Measurements from ENCODE around the gene HRH2.

Gene HRH2

DNA sequence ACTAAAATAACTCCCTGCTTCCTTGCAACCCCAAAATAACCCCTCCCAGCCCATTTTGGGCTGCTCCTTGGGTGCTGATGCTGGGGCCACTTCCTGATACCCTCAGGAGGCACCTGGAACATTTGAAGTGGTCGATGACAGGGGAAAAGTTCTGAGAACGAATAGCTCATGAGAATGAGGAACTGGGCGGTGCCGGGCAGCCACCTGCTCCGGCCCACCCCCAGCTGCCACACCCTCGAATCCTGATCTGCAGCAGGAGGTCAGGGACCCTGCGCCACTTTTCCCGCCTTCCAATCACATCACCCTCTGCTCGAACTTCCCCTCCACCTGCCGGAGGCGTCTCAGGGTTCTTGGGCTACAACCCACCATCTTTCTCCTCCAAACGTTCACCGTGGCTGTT, 19.7 kb downstream of the HRH2 start:
- no peak overlapping the region for H3K4me3 ChIP-seq (ENCODE audit: low read length)
- DNase-seq (ENCODE audit: low read depth) = no peak
- TF ChIP-seq, protein P1, sequence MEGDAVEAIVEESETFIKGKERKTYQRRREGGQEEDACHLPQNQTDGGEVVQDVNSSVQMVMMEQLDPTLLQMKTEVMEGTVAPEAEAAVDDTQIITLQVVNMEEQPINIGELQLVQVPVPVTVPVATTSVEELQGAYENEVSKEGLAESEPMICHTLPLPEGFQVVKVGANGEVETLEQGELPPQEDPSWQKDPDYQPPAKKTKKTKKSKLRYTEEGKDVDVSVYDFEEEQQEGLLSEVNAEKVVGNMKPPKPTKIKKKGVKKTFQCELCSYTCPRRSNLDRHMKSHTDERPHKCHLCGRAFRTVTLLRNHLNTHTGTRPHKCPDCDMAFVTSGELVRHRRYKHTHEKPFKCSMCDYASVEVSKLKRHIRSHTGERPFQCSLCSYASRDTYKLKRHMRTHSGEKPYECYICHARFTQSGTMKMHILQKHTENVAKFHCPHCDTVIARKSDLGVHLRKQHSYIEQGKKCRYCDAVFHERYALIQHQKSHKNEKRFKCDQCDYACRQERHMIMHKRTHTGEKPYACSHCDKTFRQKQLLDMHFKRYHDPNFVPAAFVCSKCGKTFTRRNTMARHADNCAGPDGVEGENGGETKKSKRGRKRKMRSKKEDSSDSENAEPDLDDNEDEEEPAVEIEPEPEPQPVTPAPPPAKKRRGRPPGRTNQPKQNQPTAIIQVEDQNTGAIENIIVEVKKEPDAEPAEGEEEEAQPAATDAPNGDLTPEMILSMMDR (conservative IDR thresholded peaks at IDR 0.05; ENCODE audit: low read depth, low read length) = no peak

DNA sequence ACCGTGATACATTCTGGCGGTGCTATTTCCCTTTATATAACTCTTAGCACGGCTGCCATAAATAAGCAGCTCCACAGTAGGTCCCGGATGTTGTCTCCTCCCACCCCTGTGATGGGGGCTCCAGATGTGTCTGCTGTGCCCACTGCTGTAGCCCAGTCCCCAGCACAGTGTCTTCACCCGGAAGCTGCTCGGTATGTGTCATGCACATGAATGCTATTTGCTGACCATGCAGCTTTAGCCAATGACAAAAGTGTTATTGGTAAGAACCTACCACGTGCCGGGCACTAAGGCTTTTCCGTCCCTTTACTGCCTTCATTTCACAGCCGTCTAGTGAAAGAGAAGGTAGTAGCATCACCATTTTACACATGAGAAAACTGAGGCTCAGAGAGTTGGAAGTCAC, 20.2 kb downstream of the HRH2 start:
- TF ChIP-seq, protein P1 (conservative IDR thresholded peaks at IDR 0.05; ENCODE audit: low read depth, low read length) = no peak
- no peak for DNase-seq (ENCODE audit: low read depth)
- no peak overlapping the region for H3K4me3 ChIP-seq (ENCODE audit: low read length)

DNA sequence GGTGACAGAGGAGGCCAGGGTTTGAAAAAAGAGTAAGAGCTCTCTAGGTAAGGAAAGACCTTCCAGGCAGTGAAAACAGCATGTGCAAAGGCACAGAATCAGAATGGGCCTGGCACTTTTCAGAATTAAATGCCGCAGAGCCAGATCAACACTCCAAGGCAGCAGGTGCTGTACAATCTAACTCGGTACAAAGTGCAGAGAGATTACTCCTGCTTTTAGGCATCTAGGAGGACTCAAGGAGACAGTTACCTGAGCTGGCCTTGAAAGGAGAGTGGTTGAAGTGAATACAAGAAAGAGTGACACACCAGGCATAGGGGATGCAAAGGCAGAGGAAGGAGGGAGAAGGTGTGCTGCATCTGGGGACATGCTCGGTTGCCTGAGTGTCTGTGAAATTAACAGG, 21.5 kb downstream of the HRH2 start:
- TF ChIP-seq, protein P1 (conservative IDR thresholded peaks at IDR 0.05; ENCODE audit: low read depth, low read length) = no peak

DNA sequence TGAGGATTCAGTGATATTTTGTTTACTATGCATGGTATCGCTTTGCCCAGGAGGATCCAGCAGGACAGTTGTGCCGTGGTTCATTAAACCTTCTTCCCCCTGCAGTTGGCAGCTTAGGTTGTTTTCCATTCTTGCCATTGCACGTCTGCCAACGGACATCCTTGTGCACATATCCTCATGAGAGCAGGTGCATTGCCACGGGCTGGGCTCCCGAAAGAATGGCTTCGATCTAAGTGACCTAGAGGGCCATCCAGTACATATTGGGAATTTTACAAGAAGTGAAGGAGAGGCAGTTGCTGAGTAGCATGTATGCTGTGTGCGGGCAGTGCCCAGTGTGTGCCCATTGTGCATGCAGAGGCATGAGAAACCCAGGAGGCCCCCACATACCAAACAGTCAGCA, 22.1 kb downstream of the HRH2 start:
- TF ChIP-seq, protein P1 (conservative IDR thresholded peaks at IDR 0.05; ENCODE audit: low read depth, low read length) = no peak
- DNase-seq (ENCODE audit: low read depth) = no peak
- no peak overlapping the region for H3K4me3 ChIP-seq (ENCODE audit: low read length)

More for the DNA sequence above, 21.5 kb downstream of the HRH2 start:
- DNase-seq (ENCODE audit: low read depth) = no peak
- no peak overlapping the region for H3K4me3 ChIP-seq (ENCODE audit: low read length)

DNA sequence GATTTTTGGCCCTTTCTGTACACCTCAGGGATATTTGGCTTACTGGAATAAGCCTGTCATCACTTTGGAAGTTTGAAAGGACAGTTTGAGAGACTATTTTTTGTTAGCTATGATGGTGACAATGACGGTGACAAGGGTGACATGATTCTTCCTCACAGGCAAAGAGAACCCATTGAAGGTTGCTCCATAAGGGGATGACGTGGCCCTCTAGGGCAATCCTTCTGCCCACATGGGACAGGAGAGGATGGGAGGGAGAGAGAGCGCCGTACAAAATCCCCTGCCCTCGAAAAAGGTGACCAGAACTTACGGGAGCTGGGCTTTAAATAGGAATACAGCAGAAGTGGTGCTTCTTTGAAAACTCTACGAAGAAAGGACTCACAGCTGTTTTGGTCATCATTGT, 22.6 kb downstream of the HRH2 start:
- H3K4me3 ChIP-seq (ENCODE audit: low read length) = no peak overlapping the region
- TF ChIP-seq, protein P1 (conservative IDR thresholded peaks at IDR 0.05; ENCODE audit: low read depth, low read length) = no peak
- no peak for DNase-seq (ENCODE audit: low read depth)

DNA sequence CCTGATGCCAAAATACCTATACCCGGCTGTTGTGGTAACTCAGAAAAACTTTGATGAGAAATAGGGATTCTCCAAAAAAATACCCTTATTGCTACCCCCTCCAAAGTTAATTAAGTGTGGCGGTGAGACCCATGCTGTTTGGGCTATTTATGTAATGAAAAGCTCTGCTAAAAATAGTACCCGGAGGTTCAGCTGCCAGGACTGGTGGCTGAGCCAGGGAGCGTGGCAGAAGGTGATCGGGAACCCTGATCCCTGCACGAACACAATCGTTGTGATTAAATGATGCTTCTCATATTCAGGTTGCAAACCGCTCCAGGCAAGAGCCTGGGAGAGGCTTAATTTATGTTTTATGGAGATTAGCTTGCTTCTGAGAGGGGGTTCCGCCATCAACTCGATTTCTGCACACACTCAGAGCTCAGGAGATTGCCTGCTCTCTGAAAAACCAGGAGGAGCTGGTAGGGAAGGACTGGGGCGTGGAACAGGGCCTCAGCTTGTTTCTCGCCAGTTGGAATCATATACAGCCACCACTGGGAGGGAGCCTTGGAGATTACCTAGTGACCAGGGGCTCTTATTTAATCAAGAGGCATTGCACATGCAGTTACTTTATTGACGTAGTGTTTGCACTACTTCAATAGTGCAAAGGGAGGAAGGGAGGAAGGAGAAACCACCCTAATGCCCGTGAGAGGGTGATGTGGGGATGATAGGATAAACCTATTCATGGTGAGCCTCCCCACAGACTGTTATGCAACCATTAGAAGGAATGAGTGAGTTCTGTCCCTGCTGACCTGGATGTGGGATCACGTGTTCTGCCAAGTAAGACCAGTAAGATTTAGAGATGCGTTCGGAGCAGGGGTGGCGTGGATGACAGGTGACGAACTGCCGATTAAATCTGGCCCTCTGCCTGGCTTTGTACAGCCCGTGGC, 23.4 kb downstream of the HRH2 start:
- H3K4me3 ChIP-seq (ENCODE audit: low read length) = no peak overlapping the region
- no peak for DNase-seq (ENCODE audit: low read depth)
- TF ChIP-seq, protein P1 (conservative IDR thresholded peaks at IDR 0.05; ENCODE audit: low read depth, low read length) = no peak

DNA sequence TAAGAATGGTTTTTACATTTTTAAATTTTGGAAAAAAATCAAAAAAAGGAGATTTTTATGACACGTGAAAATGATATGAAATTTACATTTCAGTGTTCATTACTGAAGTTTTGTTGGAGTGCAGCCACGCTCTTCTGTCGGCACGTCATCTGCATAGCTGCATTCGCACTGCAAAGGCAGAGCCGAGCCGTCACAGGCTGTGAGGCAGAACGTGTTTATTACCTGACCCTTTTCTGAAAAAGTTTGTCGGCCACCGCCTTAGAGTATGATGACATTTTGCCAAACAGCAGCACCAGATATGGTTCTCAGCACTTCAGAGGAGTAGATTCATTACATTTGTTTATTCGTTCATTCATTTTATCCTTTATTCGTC, 24.1 kb downstream of the HRH2 start:
- no peak overlapping the region for H3K4me3 ChIP-seq (ENCODE audit: low read length)
- DNase-seq (ENCODE audit: low read depth) = no peak
- TF ChIP-seq, protein P1 (conservative IDR thresholded peaks at IDR 0.05; ENCODE audit: low read depth, low read length) = no peak

All from retinal pigment epithelial cell (primary cell).